Measurements from ENCODE around the gene MAGOH. TPM values are rescaled to one million over a fixed set of nuclear protein-coding genes. Genes with fewer than 3 reads are reported as not detected.

Gene MAGOH
- total and polyA plus RNA-seq, 2 donors (not counting 1 experiment from before 2014, with no cell fraction given) = 10.8 to 45.6 TPM

DNA sequence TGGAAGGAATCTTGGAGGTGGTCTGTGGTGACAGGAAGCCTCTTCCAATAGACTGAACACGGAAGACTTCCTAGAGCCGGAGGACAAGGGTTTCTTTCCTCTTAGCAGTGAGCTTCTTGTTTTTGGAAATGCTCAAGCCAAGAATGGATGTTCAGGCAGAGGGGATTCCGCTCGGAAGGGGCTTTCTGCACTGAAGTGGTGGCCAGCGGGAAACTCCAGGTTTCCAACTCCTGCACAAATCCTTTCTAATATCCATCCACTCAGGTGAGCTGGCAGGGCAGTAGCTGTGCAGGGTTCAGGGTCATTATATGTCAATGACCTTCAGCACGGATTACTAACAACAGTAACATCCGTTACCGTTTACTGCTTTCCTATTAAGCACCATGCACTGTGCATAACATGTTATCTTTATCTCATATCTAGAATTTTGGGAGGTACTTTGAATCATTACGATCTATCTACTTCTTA is 42.3 kb downstream of the MAGOH start:
- H3K27ac ChIP-seq (ENCODE audit: low read length in 2 of 2) = peak overlapping the region; percentile 81 to 96

More for the DNA sequence above, 42.3 kb downstream of the MAGOH start:
- H3K27ac Mint-ChIP-seq = peak overlapping the region; percentile 95
- 63% methylated on average over 4 of the region's 9 CpGs for WGBS (ENCODE audit: insufficient coverage)
- intact Hi-C loops (cut with micrococcal nuclease) = loop anchor here (1.0 to 2.0 kb wide), 5 partner anchors 24 to 1141 kb away; partner anchors contain the start of genes CC2D1B, CZIB, MAGOH and TXNDC12
- peaks cover 16 to 20% of the 10 kb centered on the region in 2 donors for H3K4me1 ChIP-seq (ENCODE audit: control insufficient read depth in 2 of 2, insufficient read depth in 2 of 2, low read length in 2 of 2)
- POLR2A ChIA-PET = interaction anchor here (0.9 to 1.0 kb wide), 2 partner anchors 23 to 131 kb away, joined by 3 to 5 read pairs; partner anchors contain the start of gene LRP8
- no peaks in the 10 kb centered on the region for H3K27me3 Mint-ChIP-seq
- peaks cover 27% of the 10 kb centered on the region for H3K79me2 ChIP-seq (ENCODE audit: control insufficient read depth, insufficient read depth, low read length)
- H3K9ac ChIP-seq (ENCODE audit: low read length) = peak overlapping the region; percentile 99
- ATAC-seq (ENCODE audit: low read depth) = no peak
- TF ChIP-seq, protein P1, sequence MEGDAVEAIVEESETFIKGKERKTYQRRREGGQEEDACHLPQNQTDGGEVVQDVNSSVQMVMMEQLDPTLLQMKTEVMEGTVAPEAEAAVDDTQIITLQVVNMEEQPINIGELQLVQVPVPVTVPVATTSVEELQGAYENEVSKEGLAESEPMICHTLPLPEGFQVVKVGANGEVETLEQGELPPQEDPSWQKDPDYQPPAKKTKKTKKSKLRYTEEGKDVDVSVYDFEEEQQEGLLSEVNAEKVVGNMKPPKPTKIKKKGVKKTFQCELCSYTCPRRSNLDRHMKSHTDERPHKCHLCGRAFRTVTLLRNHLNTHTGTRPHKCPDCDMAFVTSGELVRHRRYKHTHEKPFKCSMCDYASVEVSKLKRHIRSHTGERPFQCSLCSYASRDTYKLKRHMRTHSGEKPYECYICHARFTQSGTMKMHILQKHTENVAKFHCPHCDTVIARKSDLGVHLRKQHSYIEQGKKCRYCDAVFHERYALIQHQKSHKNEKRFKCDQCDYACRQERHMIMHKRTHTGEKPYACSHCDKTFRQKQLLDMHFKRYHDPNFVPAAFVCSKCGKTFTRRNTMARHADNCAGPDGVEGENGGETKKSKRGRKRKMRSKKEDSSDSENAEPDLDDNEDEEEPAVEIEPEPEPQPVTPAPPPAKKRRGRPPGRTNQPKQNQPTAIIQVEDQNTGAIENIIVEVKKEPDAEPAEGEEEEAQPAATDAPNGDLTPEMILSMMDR (IDR thresholded peaks at IDR 0.05) = no peak
- no peak for TF ChIP-seq EZH2 (IDR thresholded peaks at IDR 0.05; ENCODE audit: borderline replicate concordance, insufficient read depth, low read depth, low read length, poor library complexity, severe bottlenecking)
- H3K4me1 Mint-ChIP-seq = peaks cover 28% of the 10 kb centered on the region
- CTCF ChIA-PET = interaction anchor here (1.8 to 3.1 kb wide), 3 partner anchors 10 to 15 kb away, joined by 9 to 27 read pairs (median 10); no protein-coding TSS in a partner anchor
- DNase-seq = no peak
- peak overlapping the region; percentile 89 for H2AFZ ChIP-seq (ENCODE audit: insufficient read depth, low read depth, low read length, poor library complexity, severe bottlenecking)
- no peaks in the 10 kb centered on the region for H4K20me1 ChIP-seq (ENCODE audit: control insufficient read depth, insufficient read depth, low read length, poor library complexity, severe bottlenecking)
- no peaks in the 10 kb centered on the region for H3K9me3 Mint-ChIP-seq (ENCODE audit: insufficient read depth)
- peaks cover 0 to 10% of the 10 kb centered on the region in 2 experiments for H3K36me3 ChIP-seq (replicated peaks in 1 of 2; ENCODE audit: control extremely low read depth in 1 of 2, control insufficient read depth in 1 of 2, extremely low read depth in 1 of 2, insufficient read depth in 2 of 2, low read length in 1 of 2)
- H3K9me3 ChIP-seq (ENCODE audit: control extremely low read depth in 1 of 3, control insufficient read depth in 2 of 3, insufficient read depth in 1 of 3, low read length in 2 of 3) = no peaks in the 10 kb centered on the region
- H3K4me3 ChIP-seq (ENCODE audit: control extremely low read depth in 1 of 5, extremely low read depth in 1 of 5, insufficient read depth in 1 of 5, low read depth in 2 of 5, low read length in 4 of 5) = peak overlapping the region in 4 of 5 experiments; percentile 72 to 91 (median 82)
- H3K27me3 ChIP-seq (replicated peaks in 1 of 4; ENCODE audit: control extremely low read depth in 1 of 4, control insufficient read depth in 3 of 4, insufficient read depth in 4 of 4, low read length in 3 of 4) = no peaks in the 10 kb centered on the region
- peak overlapping the region; percentile 97 for H3K4me3 Mint-ChIP-seq
- peak overlapping the region; percentile 96 for H3K4me2 ChIP-seq (replicated peaks; ENCODE audit: low read depth, low read length, poor library complexity, severe bottlenecking)
